Measurements from ENCODE around the gene CACNA1I. TPM values are rescaled to one million over a fixed set of nuclear protein-coding genes. Genes with fewer than 3 reads are reported as not detected.

CACNA1I gene
- total and polyA plus RNA-seq, 2 donors (not counting 3 experiments of a cell fraction or from before 2014, with no cell fraction given), result not detected

GRCh38 chr22:39721206-39722031 lies 150.9 kb downstream of the CACNA1I start:
- no peaks in the 10 kb centered on the region for H3K79me2 ChIP-seq (ENCODE audit: control insufficient read depth, insufficient read depth, low read length)
- H3K27me3 ChIP-seq (ENCODE audit: control insufficient read depth in 2 of 2, insufficient read depth in 2 of 2, low read length in 2 of 2), result peaks cover 4 to 5% of the 10 kb centered on the region in 2 experiments
- dilution Hi-C loops (cut with MboI; ENCODE audit: extremely low pct_ligation_motif_present, low sequenced_read_pairs) (no loop called here), intact Hi-C loops (cut with micrococcal nuclease) (no loop called here)
- no peak overlapping the region for H2AFZ ChIP-seq (ENCODE audit: low read depth, low read length)
- no peak overlapping the region for H3K4me3 ChIP-seq (replicated peaks in 1 of 3; ENCODE audit: insufficient read depth in 1 of 3, low read depth in 1 of 3, low read length in 3 of 3)
- FAIRE-seq, result no peak
- no peak overlapping the region for H3K4me2 ChIP-seq (ENCODE audit: insufficient read depth, low read length)
- BruUV-seq (replicated peaks), result no TSS peak
- ChIA-PET POLR2A (no interaction called here), CTCF (interaction anchor here (0.9 kb wide), 1 partner anchor 12 kb away, joined by 3 read pairs; no protein-coding TSS in a partner anchor)
- no peaks in the 10 kb centered on the region for H3K9me3 ChIP-seq (replicated peaks; ENCODE audit: control insufficient read depth, insufficient read depth, low read length)
- no peak for TF ChIP-seq EZH2 (IDR thresholded peaks at IDR 0.05; ENCODE audit: borderline replicate concordance, low read depth, low read length, severe bottlenecking)
- no peak for TF ChIP-seq MYC (IDR thresholded peaks at IDR 0.05; ENCODE audit: low read depth, low read length)
- no peak for TF ChIP-seq CTCF (IDR thresholded peaks at IDR 0.05; ENCODE audit: extremely low read depth in 1 of 2, insufficient read depth in 1 of 2, low read depth in 1 of 2, low read length in 2 of 2)
- TF ChIP-seq FOS (IDR thresholded peaks at IDR 0.05; ENCODE audit: borderline replicate concordance, insufficient read depth, low read length), result no peak
- no peak for TF ChIP-seq POLR2A (IDR thresholded peaks at IDR 0.05; ENCODE audit: low read depth, low read length)
- TF ChIP-seq GATA2 (IDR thresholded peaks at IDR 0.05; ENCODE audit: insufficient read depth, insufficient read length, low read depth, low read length), result no peak
- TF ChIP-seq JUN (IDR thresholded peaks at IDR 0.05; ENCODE audit: borderline replicate concordance, insufficient read depth, insufficient read length, low read depth), result no peak
- no peak for TF ChIP-seq MAX (IDR thresholded peaks at IDR 0.05; ENCODE audit: insufficient read depth, insufficient read length)
- TF ChIP-seq POLR2AphosphoS5 (IDR thresholded peaks at IDR 0.05; ENCODE audit: insufficient read depth, low read depth, low read length), result no peak
- no peak overlapping the region for H3K9ac ChIP-seq (replicated peaks; ENCODE audit: extremely low read depth, insufficient read depth, low read length)
- H3K9me1 ChIP-seq (replicated peaks; ENCODE audit: control insufficient read depth, extremely low read depth, insufficient read depth, low read length), result no peaks in the 10 kb centered on the region
- no peaks in the 10 kb centered on the region for H3K4me1 ChIP-seq (ENCODE audit: control insufficient read depth, extremely low read depth, insufficient read depth, low read length)
- H3K36me3 ChIP-seq (ENCODE audit: control insufficient read depth in 2 of 2, extremely low read depth in 1 of 2, insufficient read depth in 2 of 2, low read length in 2 of 2), result no peaks in the 10 kb centered on the region
- DNase-seq (ENCODE audit: low read depth, low spot score), result no peak
- no peaks in the 10 kb centered on the region for H4K20me1 ChIP-seq (replicated peaks; ENCODE audit: control insufficient read depth, extremely low read depth, insufficient read depth, low read length)
- no peak overlapping the region for H3K27ac ChIP-seq (ENCODE audit: insufficient read depth, low read depth, low read length)
